NCI-H2107 (cell line): ENCODE measurements around the gene CDCA4.
"Not testable (repeated sequence)": the region's sequence is repeated elsewhere in the genome, so short reads cannot be mapped to it uniquely, and the experiment has no call there.

Experiments used
- DNase-seq: peaks from one replicate; lab custom pipeline; 2025; lab: John Stamatoyannopoulos, UW

Gene CDCA4

DNA sequence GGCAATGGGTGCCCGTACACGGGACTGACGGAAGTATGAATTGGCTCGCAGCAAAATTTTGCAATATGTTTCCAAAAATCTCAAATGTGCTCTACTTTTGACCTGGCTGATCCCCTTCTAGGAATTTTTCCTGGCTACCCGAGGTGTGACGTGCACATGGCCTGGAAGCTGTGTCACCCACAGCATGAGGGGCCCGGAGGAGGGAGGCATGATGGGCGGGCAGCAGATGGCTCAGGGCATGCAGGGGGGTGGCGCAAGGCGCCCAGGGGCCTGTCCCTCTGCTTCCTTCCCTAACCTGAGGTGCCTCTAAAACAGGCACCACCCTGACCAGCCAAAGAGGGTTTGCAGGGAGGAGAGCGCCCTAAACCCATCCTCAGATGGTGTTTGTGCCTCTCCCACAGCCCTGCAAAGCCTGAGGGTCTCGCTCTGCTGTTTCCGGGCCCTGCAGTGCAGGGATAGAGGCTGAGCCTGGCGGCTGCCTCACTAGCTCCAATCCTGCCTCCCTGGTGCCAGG is 37.7 kb upstream of the CDCA4 start:
- DNase-seq = no peak

DNA sequence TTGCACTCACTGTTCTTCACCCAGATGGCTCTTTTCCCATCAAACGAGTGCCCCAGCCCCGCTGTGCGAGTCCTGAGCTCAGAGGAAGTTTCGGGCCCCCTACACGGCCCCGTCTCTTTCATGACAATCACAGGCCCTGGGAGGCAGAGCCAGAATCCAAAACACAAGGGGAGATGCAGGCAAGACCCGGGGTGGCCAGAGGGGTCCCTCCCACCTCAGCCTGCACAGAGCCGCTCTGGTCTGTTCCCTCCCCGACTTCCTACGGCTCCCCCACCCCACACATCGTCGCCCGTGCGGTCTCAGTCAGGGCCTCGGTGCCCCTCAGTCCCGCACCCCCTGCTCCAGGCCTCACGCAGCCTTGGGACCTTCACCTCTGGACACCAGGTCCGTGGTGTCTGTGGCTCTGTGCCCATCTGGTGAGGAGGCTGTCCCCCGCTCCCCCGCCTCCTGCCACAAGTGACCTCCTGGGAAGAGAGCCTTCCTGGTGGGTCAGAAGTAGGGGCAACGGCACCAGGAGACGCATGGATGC is 35.5 kb upstream of the CDCA4 start:
- DNase-seq = no peak

DNA sequence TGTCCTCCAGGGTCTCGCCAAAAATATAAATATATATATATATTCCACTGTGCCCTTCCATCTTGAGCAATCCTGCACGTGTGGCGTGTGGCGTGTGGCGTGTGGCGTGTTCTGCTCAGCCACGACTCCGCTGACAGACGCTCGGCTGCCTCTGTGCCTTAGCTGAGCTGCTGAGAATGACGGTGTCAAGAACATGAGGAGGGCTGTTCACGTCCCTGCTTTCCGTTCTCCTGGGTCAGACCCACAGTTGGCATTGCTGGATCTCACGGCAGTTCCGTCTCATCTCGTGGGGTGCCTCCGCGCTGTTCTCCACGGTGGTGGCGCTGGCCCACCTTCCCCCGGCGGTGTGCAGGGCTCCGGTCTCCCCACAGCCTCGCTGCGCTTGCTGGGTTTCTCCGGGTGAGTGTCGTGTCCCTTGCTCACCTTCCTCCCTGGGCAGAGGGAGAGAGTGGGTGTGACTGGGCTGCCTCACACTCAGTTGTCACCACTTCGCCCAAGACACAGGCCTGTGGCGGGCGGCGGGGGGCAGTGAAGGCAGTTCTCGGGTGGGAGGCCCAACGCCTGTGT is 34.9 kb upstream of the CDCA4 start:
- DNase-seq = no peak

DNA sequence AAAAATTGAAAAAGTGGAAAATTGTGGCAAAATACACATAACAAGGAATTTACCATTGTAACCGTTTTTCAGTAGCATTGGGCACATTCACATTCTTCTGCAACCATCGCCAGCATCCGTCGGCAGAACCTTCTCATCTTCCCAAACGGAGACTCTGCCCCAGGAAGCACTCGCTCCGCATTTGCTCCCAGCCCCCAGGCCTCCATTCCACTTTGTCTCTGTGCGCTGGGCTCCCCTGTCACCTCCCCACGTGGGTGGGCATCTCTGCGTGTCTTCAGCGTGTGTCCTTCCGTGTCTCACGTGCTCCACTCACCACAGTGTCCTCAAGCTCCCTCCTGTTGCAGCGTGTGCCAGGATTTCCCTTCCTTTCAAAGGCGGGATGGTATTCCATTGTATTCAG is 34.5 kb upstream of the CDCA4 start:
- no peak for DNase-seq

- no peak for DNase-seq
Observed at GRCh38 chr14:105053996-105054395, 33.1 kb upstream of the CDCA4 start.

GRCh38 chr14:105053421-105053820 is 32.5 kb upstream of the CDCA4 start:
- no peak for DNase-seq

GRCh38 chr14:105052110-105052458 is 31.2 kb upstream of the CDCA4 start:
- DNase-seq = no peak

DNA sequence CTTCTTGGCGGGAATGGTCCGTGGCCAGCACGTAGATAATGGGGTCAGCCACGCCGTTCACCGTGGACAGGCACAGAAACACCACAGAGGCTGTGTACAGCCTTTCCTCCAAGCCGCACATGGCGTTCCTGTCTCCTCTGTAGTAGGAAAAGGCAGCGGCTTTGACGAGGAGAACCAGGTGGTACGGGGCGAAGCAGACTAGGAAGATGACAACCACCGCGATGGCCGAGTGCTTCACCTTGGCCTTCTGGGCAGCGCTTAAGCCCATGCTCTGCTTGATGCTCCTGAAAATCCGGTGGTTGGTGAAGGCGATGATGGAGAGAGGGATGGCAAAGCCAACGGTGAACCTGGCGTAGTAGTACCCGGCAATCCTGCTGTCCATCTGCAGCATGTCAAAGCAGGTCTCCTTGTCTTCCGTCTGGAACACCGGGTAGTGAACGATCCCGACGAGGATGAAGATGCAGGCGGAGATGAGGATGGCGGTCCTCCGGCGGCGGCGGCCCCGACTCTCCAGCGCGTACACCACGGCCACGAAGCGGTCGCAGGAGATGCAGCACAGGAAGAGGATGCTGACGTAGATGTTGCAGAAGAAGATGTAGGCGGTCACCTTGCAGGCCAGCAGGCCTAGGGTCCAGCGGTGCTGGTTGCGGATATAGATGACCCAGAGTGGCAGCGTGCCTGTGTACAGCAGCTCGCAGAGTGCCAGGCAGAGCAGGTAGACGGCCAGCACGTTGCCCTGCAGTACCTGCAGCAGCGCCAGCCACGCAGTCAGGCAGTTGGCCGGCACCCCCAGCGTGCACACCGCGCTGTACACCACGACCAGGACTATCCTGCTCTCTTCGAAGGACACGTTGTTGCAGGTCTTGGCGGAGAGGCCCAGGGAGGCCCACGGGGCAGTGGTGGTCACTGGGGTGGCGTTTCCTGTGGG is 30.6 kb upstream of the CDCA4 start:
- no peak for DNase-seq

GRCh38 chr14:105050551-105050897 is 29.6 kb upstream of the CDCA4 start:
- peak; percentile 91 for DNase-seq

DNA sequence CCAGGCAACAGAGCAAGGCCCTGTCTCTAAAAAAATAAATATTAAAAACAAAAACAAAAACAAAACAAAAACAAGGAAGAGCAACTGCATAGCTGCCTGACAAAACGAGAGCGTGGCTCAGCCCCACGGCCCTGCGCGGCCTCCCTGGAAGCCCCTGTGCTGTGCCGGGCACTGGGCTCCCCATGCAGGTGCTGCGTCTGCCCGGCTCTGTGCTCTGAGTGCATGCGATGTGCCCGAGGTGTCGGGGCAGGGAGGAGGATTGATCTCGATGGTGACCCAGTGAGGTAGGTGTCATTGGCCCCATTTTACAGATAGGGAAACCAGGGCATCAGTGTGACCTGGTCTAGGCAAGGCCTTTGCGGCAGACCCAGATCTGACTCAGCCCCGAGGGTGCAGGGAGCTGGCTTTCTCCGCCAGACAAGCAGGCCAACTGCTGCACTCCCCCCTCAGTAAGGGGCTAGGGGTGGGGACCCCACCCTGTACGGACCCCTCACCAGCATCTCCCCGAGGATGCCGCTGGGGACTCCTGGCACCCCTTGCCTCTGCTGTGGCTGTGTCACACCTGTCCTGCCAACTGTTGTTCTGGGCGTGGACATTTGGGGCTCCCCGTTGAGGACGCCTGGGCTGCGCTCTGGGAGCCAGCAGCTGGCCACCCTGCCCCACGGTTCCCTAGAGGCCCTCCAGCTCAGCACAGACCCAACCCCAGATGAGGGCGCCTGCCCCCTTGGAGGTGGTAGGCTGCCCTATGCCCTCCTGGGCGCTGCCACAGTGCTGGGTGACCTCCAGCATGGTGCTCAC is 29.1 kb upstream of the CDCA4 start:
- DNase-seq = no peak

DNA sequence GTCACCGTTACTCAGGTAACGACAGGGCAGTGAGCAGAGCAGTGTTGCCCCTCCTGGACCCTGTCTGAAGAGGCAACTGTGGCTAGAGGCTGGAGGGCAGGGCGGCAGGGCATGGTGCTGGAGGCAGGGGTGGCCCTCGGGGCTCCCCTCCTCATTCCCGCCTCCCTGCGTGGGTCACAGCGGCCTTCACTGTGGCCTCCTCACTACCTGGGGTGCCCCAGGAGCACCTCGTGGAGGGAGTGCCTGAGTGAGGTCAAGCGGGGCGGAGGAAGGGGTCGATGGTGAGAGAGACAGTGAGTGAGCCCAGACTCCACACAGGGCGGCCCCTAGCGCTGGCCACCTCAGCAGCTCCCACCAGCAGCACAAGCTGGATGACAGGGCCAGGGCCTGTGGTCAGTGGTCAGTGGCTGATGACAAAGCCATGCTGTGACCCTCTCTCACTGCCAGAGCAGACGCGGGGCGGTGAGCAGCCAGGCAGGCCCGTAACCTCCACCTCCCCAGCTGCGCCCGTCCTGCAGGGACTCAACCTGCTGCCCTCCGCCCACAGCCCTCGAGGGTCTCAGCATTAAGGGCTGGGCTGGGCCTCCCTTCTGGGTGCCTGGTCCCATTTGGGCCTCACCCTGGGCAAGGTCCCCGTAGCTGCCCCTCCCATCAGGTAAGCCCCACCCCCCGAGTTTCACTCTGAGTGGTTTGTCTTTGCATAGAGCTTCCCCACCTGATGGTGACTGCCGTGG is 26.6 kb upstream of the CDCA4 start:
- DNase-seq = no peak

GRCh38 chr14:105046891-105047282 is 26.0 kb upstream of the CDCA4 start:
- no peak for DNase-seq

GRCh38 chr14:105045710-105046326 is 24.9 kb upstream of the CDCA4 start:
- DNase-seq = peak; percentile 96

DNA sequence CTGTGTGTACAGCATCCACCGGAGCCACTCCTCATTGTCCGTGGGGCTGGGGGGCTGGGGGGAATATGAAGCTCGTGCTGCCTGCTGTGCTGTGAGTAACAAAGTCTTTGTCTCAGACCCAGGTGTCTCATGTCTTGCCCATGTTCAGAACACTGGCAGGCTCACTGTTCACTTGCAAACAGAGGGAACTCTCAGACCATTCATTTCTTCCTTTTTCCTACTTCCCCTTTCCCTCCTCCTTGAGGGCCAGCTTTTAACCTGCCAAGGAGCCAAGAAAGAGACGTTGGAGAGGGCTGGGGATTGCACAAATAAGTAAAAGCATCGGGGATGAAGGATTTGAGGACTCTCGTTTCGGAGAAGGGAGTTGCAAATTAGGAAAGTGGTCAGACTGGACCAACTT is 22.8 kb upstream of the CDCA4 start:
- no peak for DNase-seq

DNA sequence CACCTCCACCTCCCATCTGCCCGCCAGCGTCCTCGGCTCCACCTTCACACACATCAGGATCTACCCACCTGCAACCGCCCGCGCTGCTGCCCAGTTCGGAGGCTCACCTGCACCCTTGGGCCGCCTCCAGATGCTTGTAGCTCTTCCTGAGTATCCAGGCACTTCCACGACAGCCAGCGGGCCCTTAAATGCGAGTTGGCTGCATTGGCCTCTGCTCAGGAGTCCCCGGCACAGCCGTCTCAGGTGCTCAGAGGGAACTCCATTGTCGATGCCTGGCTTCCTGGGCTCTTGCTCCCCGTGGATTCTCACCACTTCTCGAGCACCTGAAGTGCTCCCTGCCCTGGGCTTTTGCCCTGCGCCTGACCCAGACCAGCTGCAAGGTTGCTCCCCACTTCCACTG is 21.9 kb upstream of the CDCA4 start:
- no peak for DNase-seq

DNA sequence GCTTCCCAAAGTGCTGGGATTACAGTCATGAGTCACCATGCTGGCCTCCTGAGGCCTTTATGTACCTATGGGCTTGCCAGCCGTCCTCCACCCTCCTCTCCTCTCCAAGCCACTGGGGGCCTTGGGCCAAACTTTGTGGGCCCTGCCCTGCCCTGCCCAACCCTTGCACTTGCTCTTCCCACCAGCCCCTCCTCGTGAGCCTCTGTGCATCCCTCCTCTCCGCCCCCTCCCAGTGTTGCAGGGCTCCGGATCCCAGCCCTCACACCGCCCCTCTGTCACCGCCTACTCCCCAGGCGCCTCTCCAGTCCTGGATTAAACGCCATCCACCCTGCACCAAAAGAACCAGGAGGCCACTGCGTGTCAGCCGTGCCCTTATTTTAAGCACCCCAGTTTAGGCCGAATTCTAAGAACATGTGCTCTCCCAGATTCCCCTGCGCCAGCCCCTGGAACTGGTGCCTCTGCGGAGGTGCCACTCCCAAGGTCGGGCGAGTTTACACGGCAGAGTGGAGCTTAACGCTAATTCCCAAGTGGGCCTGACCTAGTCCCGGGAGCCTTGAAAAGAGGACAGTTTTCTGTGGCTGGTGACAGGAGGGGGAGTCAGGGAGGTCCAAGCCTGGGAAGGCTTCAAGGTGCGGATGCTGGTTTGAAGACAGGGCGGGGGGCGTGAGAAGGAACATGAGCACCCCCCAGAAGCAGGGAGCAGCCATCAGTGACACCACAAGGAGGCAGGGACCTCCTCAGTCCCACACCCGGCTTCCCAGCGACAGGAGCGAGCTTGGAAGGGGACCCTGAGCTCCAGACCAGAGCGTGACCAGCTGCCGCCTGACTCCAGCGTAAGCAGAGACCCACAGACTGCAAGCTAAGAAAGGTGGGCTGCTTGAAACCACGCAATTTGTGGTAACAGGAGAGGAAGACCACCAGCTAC is 21.2 kb upstream of the CDCA4 start:
- DNase-seq = no peak

DNA sequence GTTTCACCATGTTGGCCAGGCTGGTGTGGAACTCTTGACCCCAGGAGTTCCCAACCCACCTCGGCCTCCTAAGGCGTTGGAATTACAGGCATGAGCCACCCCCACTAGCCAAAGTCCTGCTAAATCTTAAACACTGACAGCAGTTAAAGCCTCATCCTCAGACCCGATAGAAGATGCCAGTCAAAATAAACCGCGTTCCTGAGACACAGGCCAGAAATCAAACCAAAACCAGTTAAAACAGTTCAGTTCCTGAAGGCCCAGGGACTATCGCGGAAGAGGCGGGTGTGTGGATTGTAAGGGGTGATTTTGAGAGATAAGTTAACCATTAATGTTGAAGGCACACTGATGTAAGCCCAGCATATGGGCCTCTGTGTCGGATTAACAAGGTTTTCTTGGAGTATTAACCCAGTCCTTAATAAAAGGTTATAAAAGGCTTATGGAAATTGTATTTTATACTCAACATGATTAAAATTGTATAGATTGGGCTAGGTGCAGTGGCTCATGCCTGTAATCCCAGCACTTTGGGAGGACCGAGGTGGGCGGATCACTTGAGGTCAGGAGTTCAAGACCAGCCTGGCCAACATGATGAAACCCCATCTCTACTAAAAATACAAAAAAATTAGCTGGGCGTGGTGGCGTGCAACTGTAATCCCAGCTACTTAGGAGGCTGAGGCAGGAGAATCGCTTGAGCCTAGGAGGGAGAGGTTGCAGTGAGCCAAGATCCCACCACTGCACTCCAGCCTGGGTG is 18.7 kb upstream of the CDCA4 start:
- no peak for DNase-seq

DNA sequence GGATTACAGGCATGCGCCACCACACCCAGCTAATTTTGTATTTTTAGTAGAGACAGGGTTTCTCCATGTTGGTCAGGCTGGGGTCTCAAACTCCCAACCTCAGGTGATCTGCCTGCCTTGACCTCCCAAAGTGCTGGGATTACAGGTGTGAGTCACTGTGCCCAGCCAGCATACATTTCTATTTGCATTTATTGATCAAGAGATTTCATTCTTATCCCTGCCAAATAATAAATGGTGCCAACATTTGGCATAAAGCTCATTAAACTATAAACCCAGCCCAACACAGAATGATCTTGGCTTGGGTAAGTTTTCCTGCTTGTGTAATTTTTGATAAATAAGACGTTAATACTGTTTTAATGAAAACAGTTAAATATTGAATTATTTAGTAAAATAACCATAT is 14.7 kb upstream of the CDCA4 start:
- not testable (repeated sequence) for DNase-seq

DNA sequence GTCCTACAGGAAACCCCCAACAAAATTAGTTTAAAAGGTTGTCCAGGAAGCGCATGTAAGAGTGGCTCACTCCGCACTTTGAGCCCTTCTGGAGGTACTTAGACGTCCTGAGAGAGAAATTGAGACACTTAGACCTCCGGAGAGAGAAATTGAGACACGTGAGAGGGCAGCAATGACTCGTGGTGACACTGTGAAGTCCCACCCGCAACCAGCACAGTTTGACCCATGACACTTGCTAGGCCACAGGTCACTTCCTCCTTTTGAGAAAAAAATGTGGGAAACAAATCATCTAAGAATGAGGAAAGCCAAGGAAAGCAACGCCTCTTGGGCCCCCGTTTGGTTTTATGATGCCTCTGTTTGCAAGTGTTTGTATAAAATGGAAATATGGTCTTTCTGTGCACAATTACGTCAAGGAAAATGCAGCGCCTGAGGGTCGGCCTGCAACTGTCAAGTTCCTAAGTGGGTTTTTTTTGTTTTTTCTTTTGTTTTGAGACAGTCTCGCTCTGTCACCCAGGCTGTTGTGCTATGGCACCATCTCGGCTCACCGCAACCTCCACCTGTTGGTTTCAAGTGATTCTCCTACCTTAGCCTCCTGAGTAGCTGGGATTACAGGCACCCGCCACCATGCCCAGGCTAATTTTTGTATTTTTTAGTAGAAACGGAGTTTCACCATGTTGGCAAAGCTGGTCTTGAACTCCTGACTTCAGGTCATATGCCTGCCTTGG is 13.6 kb upstream of the CDCA4 start:
- no peak for DNase-seq
